Caco-2 (cell line): ENCODE data around the gene GRK5. TPM values are rescaled to one million over a fixed set of nuclear protein-coding genes. Genes with fewer than 3 reads are reported as not detected.

Experiments used
- BruUV-seq: library from RNA; stranded (reverse); fragments of 400-500 nt; replicated peaks from 2 replicates; lab custom pipeline; 2021; lab: Mats Ljungman, UMichigan
- CTCF ChIA-PET: fragments of 300-600 bp; sonication (Branson Sonifier 250); formaldehyde crosslinking; loops from one replicate; lab custom pipeline; 2022; ENCODE audit warnings: antibody characterized with exemption; lab: Charles Lee
- POLR2A ChIA-PET: fragments of 300-600 bp; sonication (Branson Sonifier 250); formaldehyde crosslinking; loops from one replicate; lab custom pipeline; 2022; ENCODE audit warnings: antibody characterized with exemption; lab: Charles Lee
- DNase-seq, 2 experiments: peaks; one replicate each; pipeline versions ENCODE4 v3.0.0 to v3.0.0-alpha.2; 2020 to 2022
- H3K27me3 ChIP-seq: replicated peaks from 2 replicates; pipeline ENCODE4 v1.6.0; 2011; ENCODE audit warnings: low read length; ENCODE audit not compliant: control insufficient read depth, insufficient read depth
- H3K36me3 ChIP-seq: 2 replicates; pipeline ENCODE4 v1.5.1; 2011; ENCODE audit warnings: low read length; ENCODE audit not compliant: control insufficient read depth, insufficient read depth
- H3K4me1 ChIP-seq: fragments of 250-450 bp; sonication (Bioruptor Pico); 2 replicates; pipeline ENCODE4 v1.5.1; 2020; ENCODE audit warnings: mild to moderate bottlenecking
- H3K4me3 ChIP-seq: 2 replicates; pipeline ENCODE4 v1.5.1; 2011; ENCODE audit warnings: low read depth, mild to moderate bottlenecking, control low read depth, low read length
- H3K9me3 ChIP-seq: fragments of 250-450 bp; sonication (Bioruptor Pico); 2 replicates; pipeline ENCODE4 v1.5.1; 2020; ENCODE audit warnings: mild to moderate bottlenecking, moderate library complexity
- H3K27ac Mint-ChIP-seq: one replicate; pipeline ENCODE4 v1.8.0; 2022; ENCODE audit warnings: mixed read lengths; ENCODE audit not compliant: unreplicated experiment
- H3K27me3 Mint-ChIP-seq: one replicate; pipeline ENCODE4 v1.8.0; 2022; ENCODE audit warnings: mixed read lengths; ENCODE audit not compliant: insufficient read depth, unreplicated experiment
- H3K36me3 Mint-ChIP-seq: one replicate; pipeline ENCODE4 v1.8.0; 2022; ENCODE audit warnings: mild to moderate bottlenecking, mixed read lengths; ENCODE audit not compliant: insufficient read depth, unreplicated experiment
- H3K4me1 Mint-ChIP-seq: one replicate; pipeline ENCODE4 v1.8.0; 2022; ENCODE audit warnings: low read depth, mixed read lengths; ENCODE audit not compliant: unreplicated experiment
- H3K4me3 Mint-ChIP-seq: one replicate; pipeline ENCODE4 v1.8.0; 2022; ENCODE audit warnings: mild to moderate bottlenecking, moderate library complexity, mixed read lengths; ENCODE audit not compliant: unreplicated experiment
- H3K9me3 Mint-ChIP-seq: one replicate; pipeline ENCODE4 v1.8.0; 2022; ENCODE audit warnings: mixed read lengths; ENCODE audit not compliant: unreplicated experiment
- intact Hi-C: fragments of 100-400 bp; cut with micrococcal nuclease; formaldehyde crosslinking; loops from one replicate; pipeline ENCODE4 v1.10.0; 2022; ENCODE audit not compliant: unreplicated experiment
- total RNA-seq: library from RNA; stranded (reverse); gene quantifications from 2 replicates; pipeline ENCODE4 v1.2.3, GENCODE V29; 2022
- TF ChIP-seq, protein P1 (sequence below), 2 experiments: fragments of 200-600 bp in 1 of 2; IDR thresholded peaks; 1 replicate in 1 of 2; 2 replicates in 1 of 2; pipeline versions ENCODE4 v1.5.1 to v1.8.0; 2011 to 2022; ENCODE audit warnings: antibody characterized with exemption in 1 of 2, control low read depth in 1 of 2, inconsistent platforms in 1 of 2, low read depth in 1 of 2, low read length in 1 of 2, mild to moderate bottlenecking in 1 of 2, moderate library complexity in 1 of 2; ENCODE audit not compliant: insufficient read depth in 1 of 2, severe bottlenecking in 1 of 2, unreplicated experiment in 1 of 2

GRK5 gene
- total RNA-seq, 1 experiment from 2014 or later: 7.7 TPM

DNA sequence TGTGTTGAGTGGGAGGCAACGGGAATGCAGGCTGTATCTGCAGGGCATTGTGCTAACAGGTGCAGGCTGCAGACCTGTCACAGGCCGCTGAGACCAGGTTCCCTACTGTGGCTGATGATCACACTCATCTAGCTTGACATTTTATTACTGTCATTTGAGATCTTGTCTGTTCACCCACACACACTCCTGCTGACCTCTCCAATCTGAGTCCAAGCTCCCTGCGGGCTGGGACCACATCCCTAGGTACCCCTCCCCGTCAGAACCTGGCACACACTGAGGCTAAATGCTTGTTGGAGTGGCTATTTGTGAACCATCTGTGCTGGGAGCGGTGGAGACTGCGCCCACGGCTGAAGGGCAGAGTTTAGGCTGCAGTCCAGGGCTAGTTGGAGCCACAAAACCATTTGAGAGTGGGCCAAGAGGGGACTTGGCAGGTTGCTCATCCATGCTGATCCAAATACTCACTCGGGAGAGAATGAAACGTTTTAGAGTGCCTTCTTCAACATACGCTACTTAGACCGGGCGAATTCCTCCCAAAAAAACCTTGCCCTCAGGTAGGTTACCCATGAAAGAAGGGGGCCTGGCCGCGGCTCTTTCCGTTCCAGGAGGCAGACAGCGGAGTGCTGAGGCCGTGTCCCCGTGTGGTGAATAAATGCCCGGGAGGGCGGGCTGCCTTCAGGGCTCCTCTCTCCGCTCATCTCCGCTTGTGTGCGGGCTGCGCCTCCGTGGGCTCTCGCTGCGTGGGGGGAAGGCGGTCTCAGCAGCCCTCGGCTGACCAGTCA, 170.8 kb downstream of the GRK5 start:
- no peaks in the 10 kb centered on the region; the same call in 1 of the 2 replicates for H3K36me3 ChIP-seq
- no peak for DNase-seq
- no peaks in the 10 kb centered on the region for H3K9me3 ChIP-seq
- Mint-ChIP-seq H3K27me3 (no peaks in the 10 kb centered on the region), H3K4me1 (peaks cover 15% of the 10 kb centered on the region), H3K36me3 (no peaks in the 10 kb centered on the region), H3K4me3 (no peak overlapping the region), H3K27ac (no peak overlapping the region), H3K9me3 (no peaks in the 10 kb centered on the region)
- intact Hi-C loops: loop anchor here (5.0 kb wide), 1 partner anchor 86 kb away; no protein-coding TSS in a partner anchor
- H3K4me3 ChIP-seq: no peak overlapping the region
- no peaks in the 10 kb centered on the region for H3K27me3 ChIP-seq
- 0 out of 2 replicates have a peak, but pooled peaks cover 4% of the 10 kb centered on the region for H3K4me1 ChIP-seq
- CTCF ChIA-PET: no interaction called here
- no TSS peak for BruUV-seq
- TF ChIP-seq, protein P1, sequence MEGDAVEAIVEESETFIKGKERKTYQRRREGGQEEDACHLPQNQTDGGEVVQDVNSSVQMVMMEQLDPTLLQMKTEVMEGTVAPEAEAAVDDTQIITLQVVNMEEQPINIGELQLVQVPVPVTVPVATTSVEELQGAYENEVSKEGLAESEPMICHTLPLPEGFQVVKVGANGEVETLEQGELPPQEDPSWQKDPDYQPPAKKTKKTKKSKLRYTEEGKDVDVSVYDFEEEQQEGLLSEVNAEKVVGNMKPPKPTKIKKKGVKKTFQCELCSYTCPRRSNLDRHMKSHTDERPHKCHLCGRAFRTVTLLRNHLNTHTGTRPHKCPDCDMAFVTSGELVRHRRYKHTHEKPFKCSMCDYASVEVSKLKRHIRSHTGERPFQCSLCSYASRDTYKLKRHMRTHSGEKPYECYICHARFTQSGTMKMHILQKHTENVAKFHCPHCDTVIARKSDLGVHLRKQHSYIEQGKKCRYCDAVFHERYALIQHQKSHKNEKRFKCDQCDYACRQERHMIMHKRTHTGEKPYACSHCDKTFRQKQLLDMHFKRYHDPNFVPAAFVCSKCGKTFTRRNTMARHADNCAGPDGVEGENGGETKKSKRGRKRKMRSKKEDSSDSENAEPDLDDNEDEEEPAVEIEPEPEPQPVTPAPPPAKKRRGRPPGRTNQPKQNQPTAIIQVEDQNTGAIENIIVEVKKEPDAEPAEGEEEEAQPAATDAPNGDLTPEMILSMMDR (IDR thresholded peaks at IDR 0.05; ENCODE audit: insufficient read depth in 1 of 2, low read depth in 1 of 2, low read length in 1 of 2, severe bottlenecking in 1 of 2, unreplicated experiment in 1 of 2): no peak
- POLR2A ChIA-PET: no interaction called here

DNA sequence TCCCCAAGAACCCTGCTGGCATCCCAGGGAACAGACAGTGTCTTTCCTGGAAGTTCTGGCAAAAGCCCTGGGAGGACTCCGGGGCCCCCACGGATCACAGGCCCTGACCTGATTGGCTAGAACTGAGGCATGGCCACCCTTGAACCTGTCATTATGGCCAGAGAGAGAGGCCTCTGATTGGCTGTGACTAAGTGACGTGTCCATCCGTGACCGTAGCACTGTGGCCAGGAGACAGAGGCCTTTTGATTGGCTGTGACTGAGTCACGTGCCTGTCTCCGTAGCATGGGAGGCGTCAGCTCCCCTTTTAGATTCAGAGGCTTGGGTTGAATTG, 171.3 kb downstream of the GRK5 start:
- Mint-ChIP-seq H3K9me3 (no peaks in the 10 kb centered on the region), H3K36me3 (no peaks in the 10 kb centered on the region), H3K27me3 (no peaks in the 10 kb centered on the region), H3K4me1 (peaks cover 15% of the 10 kb centered on the region), H3K27ac (no peak overlapping the region), H3K4me3 (no peak overlapping the region)
- CTCF ChIA-PET: interaction anchor here (0.7 kb wide), 1 partner anchor 172 kb away, joined by 3 read pairs; no protein-coding TSS in a partner anchor
- BruUV-seq: no TSS peak
- no peaks in the 10 kb centered on the region for H3K27me3 ChIP-seq
- H3K4me1 ChIP-seq: 0 out of 2 replicates have a peak, but pooled peaks cover 4% of the 10 kb centered on the region
- H3K4me3 ChIP-seq: no peak overlapping the region
- H3K36me3 ChIP-seq: no peaks in the 10 kb centered on the region; the same call in 1 of the 2 replicates
- POLR2A ChIA-PET: interaction anchor here (0.6 kb wide), 1 partner anchor 443 kb away, joined by 4 read pairs; no protein-coding TSS in a partner anchor
- H3K9me3 ChIP-seq: no peaks in the 10 kb centered on the region
- TF ChIP-seq, protein P1 (IDR thresholded peaks at IDR 0.05; ENCODE audit: insufficient read depth in 1 of 2, low read depth in 1 of 2, low read length in 1 of 2, severe bottlenecking in 1 of 2, unreplicated experiment in 1 of 2): no peak
- intact Hi-C loops: loop anchor here (5.0 kb wide), 1 partner anchor 86 kb away; no protein-coding TSS in a partner anchor
- DNase-seq: no peak

DNA sequence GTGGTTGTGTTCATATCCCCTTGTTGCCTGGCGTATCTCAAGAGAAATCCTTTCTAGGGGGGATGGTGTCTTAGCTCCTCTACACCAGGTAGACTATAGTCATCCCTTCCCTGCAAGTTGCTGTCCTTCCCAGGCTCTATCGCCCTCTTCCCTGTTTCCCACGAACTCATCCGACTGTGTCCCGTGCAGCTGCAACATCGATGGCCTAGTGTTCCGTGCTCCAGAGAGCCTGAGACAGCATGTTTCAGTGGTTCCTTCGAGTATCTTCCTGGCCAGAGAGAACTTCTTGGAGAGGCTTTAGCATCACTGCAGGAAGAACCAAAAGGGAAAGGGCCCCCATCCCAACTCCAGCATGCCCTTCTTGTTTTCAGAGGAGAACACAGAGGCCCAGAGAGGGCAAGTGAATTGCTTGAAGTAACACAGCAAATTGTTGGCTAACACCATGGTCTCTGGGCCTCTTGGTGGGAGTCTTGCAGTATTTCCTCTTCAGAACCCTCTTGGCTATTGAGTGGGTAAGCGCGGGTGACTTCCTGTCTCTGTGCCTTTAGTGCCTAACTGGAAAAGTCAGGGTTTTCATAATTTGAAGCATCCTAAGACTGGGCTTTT, 172.2 kb downstream of the GRK5 start:
- DNase-seq: peak in 1 of 2 experiments; percentile 24
- intact Hi-C loops: loop anchor here (5.0 kb wide), 1 partner anchor 87 kb away; no protein-coding TSS in a partner anchor
- TF ChIP-seq, protein P1 (IDR thresholded peaks at IDR 0.05; ENCODE audit: insufficient read depth in 1 of 2, low read depth in 1 of 2, low read length in 1 of 2, severe bottlenecking in 1 of 2, unreplicated experiment in 1 of 2): no peak
- no peak overlapping the region for H3K4me3 ChIP-seq
- Mint-ChIP-seq H3K9me3 (no peaks in the 10 kb centered on the region), H3K36me3 (no peaks in the 10 kb centered on the region), H3K27me3 (no peaks in the 10 kb centered on the region), H3K4me1 (peaks cover 15% of the 10 kb centered on the region), H3K4me3 (no peak overlapping the region), H3K27ac (no peak overlapping the region)
- H3K27me3 ChIP-seq: no peaks in the 10 kb centered on the region
- H3K36me3 ChIP-seq: no peaks in the 10 kb centered on the region; the same call in 1 of the 2 replicates
- H3K4me1 ChIP-seq: 0 out of 2 replicates have a peak, but pooled peaks cover 4% of the 10 kb centered on the region
- BruUV-seq: no TSS peak
- no peaks in the 10 kb centered on the region for H3K9me3 ChIP-seq
- ChIA-PET CTCF (interaction anchor here (0.7 kb wide), 1 partner anchor 173 kb away, joined by 3 read pairs; no protein-coding TSS in a partner anchor), POLR2A (interaction anchor here (0.6 kb wide), 1 partner anchor 444 kb away, joined by 4 read pairs; no protein-coding TSS in a partner anchor)
